Natural killer cell (primary cell): ENCODE data around the gene MIER1. TPM values are rescaled to one million over a fixed set of nuclear protein-coding genes. Genes with fewer than 3 reads are reported as not detected.

Experiments used
- ATAC-seq, 3 donors: fragments of 150-1000 bp in 2 of 3; fragments of 200-7000 bp in 1 of 3; cut with Tn5 transposase; 1 replicate in 1 of 3; 2 replicates in 2 of 3; pipeline ENCODE4 v1.10.0; 2021; ENCODE audit warnings: mild to moderate bottlenecking in 2 of 3, moderate library complexity in 2 of 3
- DNase-seq, 2 donors: peaks; one replicate each; pipeline versions ENCODE4 v3.0.0 to v3.0.0-alpha.2; 2013 to 2021; ENCODE audit warnings: mixed read lengths in 1 of 2
- H3K27ac ChIP-seq: one replicate; pipeline ENCODE4 v1.5.1; 2013; ENCODE audit warnings: mild to moderate bottlenecking, low read length
- H3K27me3 ChIP-seq: one replicate; pipeline ENCODE4 v1.6.1; 2013; ENCODE audit warnings: low read length; ENCODE audit not compliant: control insufficient read depth, insufficient read depth
- H3K36me3 ChIP-seq: one replicate; pipeline ENCODE4 v1.6.1; 2013; ENCODE audit warnings: low read length; ENCODE audit not compliant: control insufficient read depth, insufficient read depth
- H3K4me1 ChIP-seq: one replicate; pipeline ENCODE4 v1.6.1; 2013; ENCODE audit warnings: low read length; ENCODE audit not compliant: control insufficient read depth, insufficient read depth
- H3K4me3 ChIP-seq: one replicate; pipeline ENCODE4 v1.5.1; 2013; ENCODE audit warnings: low read length
- H3K9me3 ChIP-seq: one replicate; pipeline ENCODE4 v1.6.1; 2013; ENCODE audit warnings: low read length; ENCODE audit not compliant: control insufficient read depth, insufficient read depth
- H3K27ac Mint-ChIP-seq, 2 donors: one replicate each; pipeline ENCODE4 v1.8.0; 2022; ENCODE audit warnings: mild to moderate bottlenecking in 2 of 2, mixed read lengths in 2 of 2, moderate library complexity in 1 of 2
- H3K27me3 Mint-ChIP-seq, 2 donors: one replicate each; pipeline ENCODE4 v1.8.0; 2022; ENCODE audit warnings: low read depth in 2 of 2, mixed read lengths in 2 of 2
- H3K36me3 Mint-ChIP-seq: one replicate; pipeline ENCODE4 v1.8.0; 2022; ENCODE audit warnings: mixed read lengths
- H3K4me1 Mint-ChIP-seq, 2 donors: one replicate each; pipeline ENCODE4 v1.8.0; 2022; ENCODE audit warnings: mixed read lengths in 2 of 2
- H3K4me3 Mint-ChIP-seq: one replicate; pipeline ENCODE4 v1.8.0; 2022; ENCODE audit warnings: mild to moderate bottlenecking, moderate library complexity, mixed read lengths
- H3K9me3 Mint-ChIP-seq, 2 donors: one replicate each; pipeline ENCODE4 v1.8.0; 2022; ENCODE audit warnings: mixed read lengths in 2 of 2
- WGBS: methylation state at CpG from one replicate; pipeline ENCODE4 v1.1.7; 2013; ENCODE audit warnings: missing lambda C conversion rate; ENCODE audit not compliant: insufficient coverage; 5-methylcytosine and 5-hydroxymethylcytosine counted together
- intact Hi-C: fragments of 100-400 bp; cut with micrococcal nuclease; formaldehyde crosslinking; loops from one replicate; pipeline ENCODE4 v1.14.2; 2022
- total RNA-seq, 4 donors: library from RNA; stranded (reverse); fragments of 120-200 nt in 1 of 4; gene quantifications; one replicate each; pipeline versions ENCODE4 v1.2.3 to v1.2.4, GENCODE V29; 2013 to 2022
- TF ChIP-seq, protein P1 (sequence below): fragments of 200-600 bp; IDR thresholded peaks from one replicate; pipeline ENCODE4 v1.8.0; 2022; ENCODE audit warnings: antibody characterized with exemption

The MIER1 gene
- total RNA-seq, 3 donors from 2014 or later (not counting 1 experiment from before 2014, with no cell fraction given), result 87.9 to 94.3 (median 93.2) TPM

DNA sequence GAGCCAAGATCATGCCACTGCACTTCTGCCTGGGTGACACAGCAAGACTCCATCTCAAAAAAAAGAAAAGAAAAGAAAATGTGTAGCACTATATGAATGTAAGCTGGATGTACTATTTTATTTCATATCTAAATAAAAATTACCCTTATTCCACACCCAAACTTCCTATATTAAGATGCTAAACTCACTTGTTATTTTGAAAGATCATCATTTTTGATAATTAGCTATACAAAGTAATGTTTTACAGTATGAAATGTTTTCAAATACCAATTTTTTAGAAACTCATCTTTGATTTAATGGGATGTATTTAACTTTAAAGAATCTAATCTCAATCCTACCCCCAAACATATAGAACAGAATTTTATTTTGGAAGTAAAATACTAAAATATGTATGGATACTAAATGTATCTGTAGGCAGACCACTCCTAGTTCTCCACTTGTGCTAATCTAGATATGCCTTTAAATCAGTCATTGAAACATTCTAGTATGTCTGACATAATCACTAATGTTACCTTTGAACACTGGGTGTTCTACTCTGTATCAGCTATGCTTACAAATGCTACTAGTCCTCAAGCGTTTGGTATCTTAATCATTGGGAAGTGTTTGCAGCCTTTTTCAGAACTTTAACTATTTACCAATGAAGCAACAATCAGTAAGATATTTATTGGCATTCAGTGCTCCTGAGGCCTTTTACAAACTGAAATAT lies 12.9 kb downstream of the MIER1 start:
- H3K4me3 Mint-ChIP-seq, result no peak overlapping the region
- peaks cover 63 to 67% of the 10 kb centered on the region in 2 donors for H3K4me1 Mint-ChIP-seq
- DNase-seq, result no peak
- H3K36me3 ChIP-seq, result peaks cover 14% of the 10 kb centered on the region
- no peaks in the 10 kb centered on the region for H3K9me3 ChIP-seq
- no peaks in the 10 kb centered on the region for H3K36me3 Mint-ChIP-seq
- no peaks in the 10 kb centered on the region for H3K27me3 Mint-ChIP-seq
- intact Hi-C loops, result loop anchor here (10.0 kb wide), 1 partner anchor 497 kb away; the partner anchor contains the start of gene SERBP1
- TF ChIP-seq, protein P1, sequence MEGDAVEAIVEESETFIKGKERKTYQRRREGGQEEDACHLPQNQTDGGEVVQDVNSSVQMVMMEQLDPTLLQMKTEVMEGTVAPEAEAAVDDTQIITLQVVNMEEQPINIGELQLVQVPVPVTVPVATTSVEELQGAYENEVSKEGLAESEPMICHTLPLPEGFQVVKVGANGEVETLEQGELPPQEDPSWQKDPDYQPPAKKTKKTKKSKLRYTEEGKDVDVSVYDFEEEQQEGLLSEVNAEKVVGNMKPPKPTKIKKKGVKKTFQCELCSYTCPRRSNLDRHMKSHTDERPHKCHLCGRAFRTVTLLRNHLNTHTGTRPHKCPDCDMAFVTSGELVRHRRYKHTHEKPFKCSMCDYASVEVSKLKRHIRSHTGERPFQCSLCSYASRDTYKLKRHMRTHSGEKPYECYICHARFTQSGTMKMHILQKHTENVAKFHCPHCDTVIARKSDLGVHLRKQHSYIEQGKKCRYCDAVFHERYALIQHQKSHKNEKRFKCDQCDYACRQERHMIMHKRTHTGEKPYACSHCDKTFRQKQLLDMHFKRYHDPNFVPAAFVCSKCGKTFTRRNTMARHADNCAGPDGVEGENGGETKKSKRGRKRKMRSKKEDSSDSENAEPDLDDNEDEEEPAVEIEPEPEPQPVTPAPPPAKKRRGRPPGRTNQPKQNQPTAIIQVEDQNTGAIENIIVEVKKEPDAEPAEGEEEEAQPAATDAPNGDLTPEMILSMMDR, result no peak
- peaks cover 15% of the 10 kb centered on the region for H3K4me1 ChIP-seq
- peak overlapping the region in 1 of 2 donors; percentile 54 for H3K27ac Mint-ChIP-seq
- no peak overlapping the region for H3K27ac ChIP-seq
- no peak overlapping the region for H3K4me3 ChIP-seq
- ATAC-seq, result no peak
- H3K27me3 ChIP-seq, result no peaks in the 10 kb centered on the region
- WGBS, result 0% methylated on average over 1 of the region's 1 CpG
- no peaks in the 10 kb centered on the region for H3K9me3 Mint-ChIP-seq

GRCh38 chr1:66938613-66939012 lies 13.8 kb downstream of the MIER1 start:
- H3K36me3 Mint-ChIP-seq, result no peaks in the 10 kb centered on the region
- no peaks in the 10 kb centered on the region for H3K9me3 Mint-ChIP-seq
- peaks cover 58 to 63% of the 10 kb centered on the region in 2 donors for H3K4me1 Mint-ChIP-seq
- H3K27me3 Mint-ChIP-seq, result no peaks in the 10 kb centered on the region
- no peak overlapping the region for H3K4me3 Mint-ChIP-seq
- TF ChIP-seq, protein P1, result no peak
- no peak overlapping the region for H3K27ac ChIP-seq
- H3K9me3 ChIP-seq, result no peaks in the 10 kb centered on the region
- ATAC-seq (no peak), DNase-seq (no peak)
- peak overlapping the region; percentile 14 to 54 for H3K27ac Mint-ChIP-seq
- H3K4me1 ChIP-seq, result peaks cover 15% of the 10 kb centered on the region
- no peaks in the 10 kb centered on the region for H3K27me3 ChIP-seq
- no peak overlapping the region for H3K4me3 ChIP-seq
- intact Hi-C loops, result loop anchor here (10.0 kb wide), 1 partner anchor 496 kb away; the partner anchor contains the start of gene SERBP1
- H3K36me3 ChIP-seq, result peaks cover 17% of the 10 kb centered on the region

DNA sequence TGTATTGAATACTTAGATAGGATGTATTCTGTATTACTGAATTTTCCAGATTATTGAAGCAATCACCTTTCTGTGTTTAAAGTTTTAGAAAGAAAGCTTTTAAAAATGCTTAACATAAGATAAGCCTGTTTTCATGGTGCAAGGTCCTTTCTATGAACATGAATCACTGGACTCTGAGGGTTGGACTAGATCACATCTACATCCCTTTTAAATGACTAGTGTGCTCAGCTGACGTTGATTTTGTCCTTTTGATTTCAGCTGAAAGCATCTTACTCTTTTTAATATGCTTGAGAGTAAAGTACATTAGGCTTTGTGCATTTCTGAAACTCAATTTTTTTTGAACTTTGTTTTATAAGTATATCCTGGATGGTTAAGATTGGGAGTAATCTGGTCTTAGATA lies 16.2 kb downstream of the MIER1 start:
- peaks cover 20% of the 10 kb centered on the region for H3K36me3 ChIP-seq
- TF ChIP-seq, protein P1, result no peak
- no peaks in the 10 kb centered on the region for H3K9me3 ChIP-seq
- Mint-ChIP-seq H3K9me3 (no peaks in the 10 kb centered on the region), H3K36me3 (no peaks in the 10 kb centered on the region), H3K4me1 (peaks cover 46 to 51% of the 10 kb centered on the region in 2 donors), H3K27me3 (no peaks in the 10 kb centered on the region), H3K4me3 (no peak overlapping the region), H3K27ac (peak overlapping the region; percentile 19 to 66)
- H3K4me1 ChIP-seq, result peaks cover 11% of the 10 kb centered on the region
- no peak for ATAC-seq
- H3K4me3 ChIP-seq, result no peak overlapping the region
- H3K27me3 ChIP-seq, result no peaks in the 10 kb centered on the region
- intact Hi-C loops, result no loop called here
- no peak for DNase-seq
- no peak overlapping the region for H3K27ac ChIP-seq
- WGBS, result 71% methylated on average over 1 of the region's 1 CpG
